ENCODE results near the gene CEP350.

DNA sequence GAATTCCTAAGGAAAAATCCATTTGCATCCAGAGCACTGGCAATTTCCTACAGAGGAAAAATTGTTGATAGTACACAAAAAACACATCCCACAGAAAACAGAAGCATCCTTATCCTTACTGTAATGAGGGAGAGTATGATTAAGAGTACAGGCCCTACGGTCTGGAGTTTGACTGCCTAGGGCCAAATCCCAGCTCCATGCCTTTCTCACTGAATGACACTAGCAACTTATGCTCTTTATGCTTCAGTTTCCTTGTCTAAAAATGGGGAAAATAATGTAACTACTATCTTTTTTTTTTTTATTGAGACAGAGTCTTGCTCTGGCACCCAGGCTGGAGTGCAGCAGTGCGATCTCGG, 27.8 kb upstream of the CEP350 start:
- no peak for TF ChIP-seq CTCF (IDR thresholded peaks at IDR 0.05)
- TF ChIP-seq EP300 (IDR thresholded peaks at IDR 0.05; ENCODE audit: low read depth), result no peak

All from transverse colon (tissue), 3 donors.